Activated CD8-positive, alpha-beta T cell treated with anti-CD3 and anti-CD28 coated beads for 36 hours (primary cell): ENCODE data around the gene DEGS2. TPM values are rescaled to one million over a fixed set of nuclear protein-coding genes. Genes with fewer than 3 reads are reported as not detected.

Source experiments
- ATAC-seq: fragments of 200-7000 bp; cut with Tn5 transposase; one replicate; pipeline ENCODE4 v1.10.0; 2021; ENCODE audit warnings: mild to moderate bottlenecking, moderate library complexity
- CTCF ChIA-PET: fragments of 350-600 bp; sonication (Branson Sonifier 250); formaldehyde crosslinking; loops from one replicate; lab custom pipeline; 2021; ENCODE audit warnings: antibody characterized with exemption; lab: Charles Lee
- POLR2A ChIA-PET: fragments of 350-600 bp; sonication (Branson Sonifier 250); formaldehyde crosslinking; loops from one replicate; lab custom pipeline; 2021; ENCODE audit warnings: antibody characterized with exemption; lab: Charles Lee
- DNase-seq: peaks from one replicate; pipeline ENCODE4 v3.0.0-alpha.2; 2020
- H3K27ac Mint-ChIP-seq: one replicate; pipeline ENCODE4 v1.8.0; 2021; ENCODE audit warnings: mild to moderate bottlenecking, mixed read lengths
- H3K27me3 Mint-ChIP-seq: one replicate; pipeline ENCODE4 v1.8.0; 2021; ENCODE audit warnings: mixed read lengths
- H3K36me3 Mint-ChIP-seq: one replicate; pipeline ENCODE4 v1.8.0; 2021; ENCODE audit warnings: low read depth, mixed read lengths
- H3K4me1 Mint-ChIP-seq: one replicate; pipeline ENCODE4 v1.8.0; 2021; ENCODE audit warnings: low read depth, mixed read lengths
- H3K4me3 Mint-ChIP-seq: one replicate; pipeline ENCODE4 v1.8.0; 2021; ENCODE audit warnings: mild to moderate bottlenecking, moderate library complexity, mixed read lengths
- H3K9me3 Mint-ChIP-seq: one replicate; pipeline ENCODE4 v1.8.0; 2021; ENCODE audit warnings: mixed read lengths
- intact Hi-C: fragments of 100-400 bp; cut with micrococcal nuclease; formaldehyde crosslinking; loops from one replicate; pipeline ENCODE4 v1.10.0; 2022
- total RNA-seq, 2 experiments: library from RNA; stranded (reverse); gene quantifications; one replicate each; pipeline ENCODE4 v1.2.3, GENCODE V29; 2021
- TF ChIP-seq, protein P1 (sequence below): fragments of 200-600 bp; IDR thresholded peaks from one replicate; pipeline ENCODE4 v1.8.0; 2022; ENCODE audit warnings: antibody characterized with exemption, mild to moderate bottlenecking

The DEGS2 gene
- total RNA-seq, 2 experiments from 2014 or later: 2.6 to 3.1 TPM

DNA sequence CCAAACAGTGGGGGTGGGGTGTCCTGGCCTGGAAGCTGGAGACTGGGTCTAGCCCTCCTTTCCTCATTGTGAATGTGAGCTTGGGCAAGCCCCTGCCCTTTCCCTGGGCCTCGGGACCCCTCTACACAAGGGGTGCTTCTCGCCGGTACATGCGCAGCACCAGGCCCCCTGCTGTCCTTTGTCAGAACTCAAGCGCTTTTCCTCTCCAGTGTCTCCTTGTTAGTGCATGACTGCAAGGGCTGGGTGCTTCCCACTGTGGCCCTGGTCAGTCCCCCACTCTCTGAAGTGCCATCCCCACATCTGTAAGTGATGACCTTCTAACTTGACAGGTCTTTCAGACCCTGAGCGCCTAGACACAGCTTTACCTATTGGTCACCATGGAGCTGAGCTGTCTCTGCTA lies 44.2 kb downstream of the DEGS2 start:
- no peak for DNase-seq
- Mint-ChIP-seq H3K4me1 (peaks cover 45% of the 10 kb centered on the region), H3K27me3 (no peaks in the 10 kb centered on the region), H3K36me3 (peaks cover 46% of the 10 kb centered on the region), H3K9me3 (no peaks in the 10 kb centered on the region), H3K4me3 (no peak overlapping the region), H3K27ac (peak overlapping the region; percentile 59)
- TF ChIP-seq, protein P1, sequence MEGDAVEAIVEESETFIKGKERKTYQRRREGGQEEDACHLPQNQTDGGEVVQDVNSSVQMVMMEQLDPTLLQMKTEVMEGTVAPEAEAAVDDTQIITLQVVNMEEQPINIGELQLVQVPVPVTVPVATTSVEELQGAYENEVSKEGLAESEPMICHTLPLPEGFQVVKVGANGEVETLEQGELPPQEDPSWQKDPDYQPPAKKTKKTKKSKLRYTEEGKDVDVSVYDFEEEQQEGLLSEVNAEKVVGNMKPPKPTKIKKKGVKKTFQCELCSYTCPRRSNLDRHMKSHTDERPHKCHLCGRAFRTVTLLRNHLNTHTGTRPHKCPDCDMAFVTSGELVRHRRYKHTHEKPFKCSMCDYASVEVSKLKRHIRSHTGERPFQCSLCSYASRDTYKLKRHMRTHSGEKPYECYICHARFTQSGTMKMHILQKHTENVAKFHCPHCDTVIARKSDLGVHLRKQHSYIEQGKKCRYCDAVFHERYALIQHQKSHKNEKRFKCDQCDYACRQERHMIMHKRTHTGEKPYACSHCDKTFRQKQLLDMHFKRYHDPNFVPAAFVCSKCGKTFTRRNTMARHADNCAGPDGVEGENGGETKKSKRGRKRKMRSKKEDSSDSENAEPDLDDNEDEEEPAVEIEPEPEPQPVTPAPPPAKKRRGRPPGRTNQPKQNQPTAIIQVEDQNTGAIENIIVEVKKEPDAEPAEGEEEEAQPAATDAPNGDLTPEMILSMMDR: no peak
- POLR2A ChIA-PET: interaction anchor here (0.6 to 27.2 kb wide), 5 partner anchors 9 to 105 kb away, joined by 4 to 840 read pairs (median 8); partner anchors contain the start of gene EVL
- intact Hi-C loops: no loop called here
- CTCF ChIA-PET: interaction anchor here (0.9 to 29.8 kb wide), 5 partner anchors 12 to 133 kb away, joined by 3 to 913 read pairs (median 4); partner anchors contain the start of gene EVL
- no peak for ATAC-seq

DNA sequence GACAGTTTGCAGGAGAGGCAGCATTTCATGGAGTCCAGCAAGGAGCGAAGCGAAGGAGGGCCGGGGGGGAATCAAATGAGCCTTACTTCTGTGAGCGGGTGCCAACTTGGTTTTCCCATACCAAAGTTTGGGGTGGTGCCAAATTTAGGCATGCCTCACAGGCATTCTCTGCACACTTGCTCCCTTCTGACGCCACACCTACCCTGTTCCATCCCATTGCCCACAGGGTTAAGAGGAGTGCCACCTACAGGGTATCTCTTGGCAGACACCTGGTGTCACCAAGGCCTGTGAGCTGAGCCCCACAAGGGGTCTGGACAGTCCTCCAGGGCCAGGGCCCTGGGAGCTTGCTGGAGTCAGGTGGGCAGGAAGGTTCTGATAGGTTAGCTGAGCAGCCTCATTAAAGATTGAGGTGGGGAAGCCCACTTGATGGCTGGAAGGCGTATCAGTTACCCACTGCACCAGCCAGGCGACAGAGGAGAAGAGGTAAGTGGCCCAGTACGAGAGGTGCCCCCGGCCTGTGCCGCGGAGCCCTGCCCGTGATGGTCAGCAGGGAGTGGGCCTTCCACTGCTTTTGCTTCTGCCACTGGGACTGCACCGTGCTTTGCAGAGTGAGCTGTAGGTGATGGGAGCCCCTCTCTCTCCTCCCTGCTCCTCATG lies 45.2 kb downstream of the DEGS2 start:
- intact Hi-C loops: no loop called here
- Mint-ChIP-seq H3K9me3 (no peaks in the 10 kb centered on the region), H3K27me3 (no peaks in the 10 kb centered on the region), H3K36me3 (peaks cover 50% of the 10 kb centered on the region), H3K27ac (peak overlapping the region; percentile 61), H3K4me3 (no peak overlapping the region), H3K4me1 (peaks cover 49% of the 10 kb centered on the region)
- DNase-seq: no peak
- ChIA-PET POLR2A (interaction anchor here (1.1 to 27.2 kb wide), 3 partner anchors 8 to 39 kb away, joined by 4 to 840 read pairs (median 9); partner anchors contain the start of gene EVL), CTCF (interaction anchor here (1.5 to 29.8 kb wide), 3 partner anchors 13 to 79 kb away, joined by 4 to 913 read pairs (median 5); partner anchors contain the start of gene EVL)
- TF ChIP-seq, protein P1: no peak
- peak; percentile 15 for ATAC-seq

DNA sequence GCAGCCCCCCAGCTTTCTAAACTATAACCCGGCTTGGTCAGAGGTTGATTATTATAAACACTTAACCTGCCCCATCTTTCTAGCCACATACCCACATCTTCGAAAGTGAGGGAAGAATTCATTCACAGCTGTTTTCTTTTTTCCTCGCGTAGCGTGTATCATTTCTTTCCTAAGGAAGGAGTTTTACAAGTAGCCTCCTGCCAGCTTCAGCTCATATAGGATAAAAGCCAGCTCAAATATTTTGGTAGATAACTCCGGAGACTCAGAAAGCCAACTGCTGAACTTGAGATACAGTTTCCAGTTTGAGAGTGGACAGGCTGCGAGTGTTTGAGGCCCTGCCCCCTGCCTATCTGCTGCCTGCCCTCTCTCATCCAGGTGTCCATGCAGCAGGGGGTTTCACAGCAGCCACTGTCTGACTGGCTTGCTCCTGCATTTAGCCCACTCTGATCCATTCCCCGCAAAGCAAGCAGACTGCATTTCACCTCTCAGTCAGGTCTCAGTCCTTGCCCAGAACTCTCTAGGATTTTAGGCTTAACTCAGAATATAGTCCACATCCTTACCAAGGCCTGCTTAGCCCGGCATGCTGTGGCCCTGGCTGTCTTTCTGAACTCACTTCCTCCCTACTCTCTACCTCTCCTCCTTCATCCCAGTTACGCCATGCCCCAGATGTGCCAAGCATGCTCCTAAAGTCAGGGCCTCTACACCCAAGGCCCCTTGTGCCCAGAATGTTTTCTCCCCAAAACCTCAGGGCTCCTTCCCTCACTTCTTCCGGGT lies 47.3 kb downstream of the DEGS2 start:
- ATAC-seq: no peak
- peaks cover 54% of the 10 kb centered on the region for H3K36me3 Mint-ChIP-seq
- H3K4me1 Mint-ChIP-seq: peaks cover 52% of the 10 kb centered on the region
- H3K27me3 Mint-ChIP-seq: no peaks in the 10 kb centered on the region
- CTCF ChIA-PET: interaction anchor here (0.8 to 29.8 kb wide), 6 partner anchors 9 to 130 kb away, joined by 3 to 913 read pairs (median 6); partner anchors contain the start of gene EVL
- no peaks in the 10 kb centered on the region for H3K9me3 Mint-ChIP-seq
- intact Hi-C loops: no loop called here
- peak overlapping the region; percentile 61 for H3K27ac Mint-ChIP-seq
- no peak for DNase-seq
- no peak overlapping the region for H3K4me3 Mint-ChIP-seq
- POLR2A ChIA-PET: interaction anchor here (0.9 to 27.2 kb wide), 5 partner anchors 9 to 141 kb away, joined by 3 to 840 read pairs (median 4); partner anchors contain the start of gene EVL
- TF ChIP-seq, protein P1: no peak

DNA sequence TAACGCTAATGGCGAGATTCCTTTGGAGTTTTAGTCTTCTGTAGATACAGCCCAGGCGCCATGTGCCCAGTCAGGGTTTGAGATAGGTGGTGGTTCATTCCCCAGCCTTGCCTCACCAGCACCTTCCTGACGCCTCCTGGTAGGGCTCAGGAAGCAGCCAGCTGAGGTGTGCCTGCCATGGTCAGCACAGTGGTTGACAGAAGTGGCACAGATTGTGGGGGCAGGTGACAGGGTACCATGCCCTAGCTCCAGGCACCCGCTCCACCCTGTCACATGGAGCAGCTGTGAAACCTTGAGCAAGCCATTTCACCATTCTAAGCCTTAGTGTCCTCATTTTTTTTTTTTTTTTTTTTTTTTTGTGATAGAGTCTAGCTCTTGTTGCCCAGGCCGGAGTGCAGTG lies 48.6 kb downstream of the DEGS2 start:
- intact Hi-C loops: no loop called here
- H3K4me3 Mint-ChIP-seq: no peak overlapping the region
- POLR2A ChIA-PET: interaction anchor here (1.1 to 27.2 kb wide), 2 partner anchors 36 to 55 kb away, joined by 5 to 840 read pairs; partner anchors contain the start of gene EVL
- DNase-seq (no peak), ATAC-seq (no peak)
- no peaks in the 10 kb centered on the region for H3K9me3 Mint-ChIP-seq
- H3K4me1 Mint-ChIP-seq: peaks cover 58% of the 10 kb centered on the region
- H3K27me3 Mint-ChIP-seq: no peaks in the 10 kb centered on the region
- peaks cover 62% of the 10 kb centered on the region for H3K36me3 Mint-ChIP-seq
- peak overlapping the region; percentile 61 for H3K27ac Mint-ChIP-seq
- CTCF ChIA-PET: interaction anchor here (1.4 to 29.8 kb wide), 4 partner anchors 14 to 82 kb away, joined by 4 to 913 read pairs (median 66); partner anchors contain the start of gene EVL
- TF ChIP-seq, protein P1: no peak
